ENCODE data around the gene STYX.

STYX gene

GRCh38 chr14:52729925-52730708 lies at the start of gene STYX:
Gene STYX (plus strand): TSS chr14:52730166. CDS start chr14:52730475, 309 bp downstream.
- no peaks in the 10 kb centered on the region for H3K9me3 ChIP-seq (ENCODE audit: insufficient read depth, low read length)
- no peaks in the 10 kb centered on the region for H3K27me3 ChIP-seq (ENCODE audit: insufficient read depth, insufficient read length)
- peak; percentile 97 for DNase-seq (ENCODE audit: low read depth, low spot score)
- H3K4me3 ChIP-seq (ENCODE audit: insufficient read length, low read depth), result peak within 1 kb of the TSS; percentile 92
- TF ChIP-seq SUZ12 (IDR thresholded peaks at IDR 0.05; ENCODE audit: extremely low read depth, insufficient read depth, insufficient read length) (no peak), YY1 (IDR thresholded peaks at IDR 0.05; ENCODE audit: insufficient read depth, insufficient read length) (no peak), ZNF274 (IDR thresholded peaks at IDR 0.05; ENCODE audit: low read depth, low read length) (no peak)
- H3K4me1 ChIP-seq (ENCODE audit: insufficient read depth, insufficient read length), result no peaks in the 10 kb centered on the region
- peak within 1 kb of the TSS; percentile 96 for H3K9ac ChIP-seq (ENCODE audit: insufficient read length, low read depth)
- H3K36me3 ChIP-seq (ENCODE audit: insufficient read depth, insufficient read length, low read length), result peaks cover 43% of the 10 kb centered on the region

GRCh38 chr14:52683985-52684520 lies 45.9 kb upstream of the STYX start:
- Histone ChIP-seq H3K4me3 (ENCODE audit: insufficient read length, low read depth) (no peak overlapping the region), H3K27me3 (ENCODE audit: insufficient read depth, insufficient read length) (no peaks in the 10 kb centered on the region), H3K4me1 (ENCODE audit: insufficient read depth, insufficient read length) (no peaks in the 10 kb centered on the region), H3K36me3 (ENCODE audit: insufficient read depth, insufficient read length, low read length) (no peaks in the 10 kb centered on the region), H3K9ac (ENCODE audit: insufficient read length, low read depth) (no peak overlapping the region), H3K9me3 (ENCODE audit: insufficient read depth, low read length) (no peaks in the 10 kb centered on the region)
- TF ChIP-seq ZNF274 (IDR thresholded peaks at IDR 0.05; ENCODE audit: low read depth, low read length) (no peak), YY1 (IDR thresholded peaks at IDR 0.05; ENCODE audit: insufficient read depth, insufficient read length) (no peak), SUZ12 (IDR thresholded peaks at IDR 0.05; ENCODE audit: extremely low read depth, insufficient read depth, insufficient read length) (no peak)
- DNase-seq (ENCODE audit: low read depth, low spot score), result no peak

GRCh38 chr14:52686176-52686575 lies 43.8 kb upstream of the STYX start:
- Histone ChIP-seq H3K9ac (ENCODE audit: insufficient read length, low read depth) (no peak overlapping the region), H3K36me3 (ENCODE audit: insufficient read depth, insufficient read length, low read length) (no peaks in the 10 kb centered on the region), H3K27me3 (ENCODE audit: insufficient read depth, insufficient read length) (no peaks in the 10 kb centered on the region), H3K4me1 (ENCODE audit: insufficient read depth, insufficient read length) (no peaks in the 10 kb centered on the region), H3K9me3 (ENCODE audit: insufficient read depth, low read length) (no peaks in the 10 kb centered on the region), H3K4me3 (ENCODE audit: insufficient read length, low read depth) (no peak overlapping the region)
- no peak for DNase-seq (ENCODE audit: low read depth, low spot score)
- TF ChIP-seq ZNF274 (IDR thresholded peaks at IDR 0.05; ENCODE audit: low read depth, low read length), result no peak
- TF ChIP-seq SUZ12 (IDR thresholded peaks at IDR 0.05; ENCODE audit: extremely low read depth, insufficient read depth, insufficient read length), result no peak
- TF ChIP-seq YY1 (IDR thresholded peaks at IDR 0.05; ENCODE audit: insufficient read depth, insufficient read length), result no peak

- Histone ChIP-seq H3K36me3 (ENCODE audit: insufficient read depth, insufficient read length, low read length) (no peaks in the 10 kb centered on the region), H3K4me1 (ENCODE audit: insufficient read depth, insufficient read length) (no peaks in the 10 kb centered on the region), H3K27me3 (ENCODE audit: insufficient read depth, insufficient read length) (no peaks in the 10 kb centered on the region), H3K4me3 (ENCODE audit: insufficient read length, low read depth) (no peak overlapping the region), H3K9me3 (ENCODE audit: insufficient read depth, low read length) (no peaks in the 10 kb centered on the region), H3K9ac (ENCODE audit: insufficient read length, low read depth) (no peak overlapping the region)
- DNase-seq (ENCODE audit: low read depth, low spot score), result no peak
- no peak for TF ChIP-seq ZNF274 (IDR thresholded peaks at IDR 0.05; ENCODE audit: low read depth, low read length)
- TF ChIP-seq SUZ12 (IDR thresholded peaks at IDR 0.05; ENCODE audit: extremely low read depth, insufficient read depth, insufficient read length), result no peak
- no peak for TF ChIP-seq YY1 (IDR thresholded peaks at IDR 0.05; ENCODE audit: insufficient read depth, insufficient read length)
Observed at GRCh38 chr14:52690983-52691760, 38.8 kb upstream of the STYX start.

DNA sequence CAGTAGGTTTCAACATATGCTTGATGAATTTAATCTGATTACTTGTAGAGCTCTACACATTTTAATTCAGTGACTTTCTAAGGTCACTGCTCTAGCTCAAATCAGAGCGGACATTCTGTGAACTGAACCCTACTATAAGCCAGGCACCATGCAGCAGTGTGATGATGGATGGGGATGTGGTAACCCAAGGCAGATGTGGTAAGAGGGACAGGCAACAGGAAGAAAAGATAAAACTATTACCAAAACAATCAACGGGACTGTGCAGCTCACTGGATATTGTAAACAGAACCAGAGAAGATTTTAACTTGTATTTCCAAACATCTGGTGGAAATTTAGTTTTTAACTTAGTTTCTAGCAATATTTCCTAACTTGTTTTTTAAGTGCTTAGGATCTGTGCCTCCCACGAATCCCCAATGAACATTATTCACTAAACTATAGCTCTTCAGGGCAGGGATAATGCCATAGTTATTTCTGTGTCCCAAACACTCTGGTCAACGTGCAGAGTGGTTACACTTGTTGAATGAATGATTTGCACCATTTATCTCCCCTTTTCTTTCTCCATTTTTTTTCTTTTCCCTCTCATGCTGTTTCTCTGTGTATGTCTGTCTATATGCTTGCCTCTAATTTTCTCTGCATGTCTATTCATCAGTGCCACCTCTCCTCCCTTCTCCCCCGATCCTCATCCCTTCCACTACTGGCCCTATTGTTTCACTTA lies 37.6 kb upstream of the STYX start:
- Histone ChIP-seq H3K9ac (ENCODE audit: insufficient read length, low read depth) (no peak overlapping the region), H3K4me3 (ENCODE audit: insufficient read length, low read depth) (no peak overlapping the region), H3K4me1 (ENCODE audit: insufficient read depth, insufficient read length) (no peaks in the 10 kb centered on the region), H3K36me3 (ENCODE audit: insufficient read depth, insufficient read length, low read length) (no peaks in the 10 kb centered on the region), H3K9me3 (ENCODE audit: insufficient read depth, low read length) (no peaks in the 10 kb centered on the region), H3K27me3 (ENCODE audit: insufficient read depth, insufficient read length) (no peaks in the 10 kb centered on the region)
- TF ChIP-seq ZNF274 (IDR thresholded peaks at IDR 0.05; ENCODE audit: low read depth, low read length), result no peak
- TF ChIP-seq YY1 (IDR thresholded peaks at IDR 0.05; ENCODE audit: insufficient read depth, insufficient read length), result no peak
- TF ChIP-seq SUZ12 (IDR thresholded peaks at IDR 0.05; ENCODE audit: extremely low read depth, insufficient read depth, insufficient read length), result no peak
- DNase-seq (ENCODE audit: low read depth, low spot score), result no peak

DNA sequence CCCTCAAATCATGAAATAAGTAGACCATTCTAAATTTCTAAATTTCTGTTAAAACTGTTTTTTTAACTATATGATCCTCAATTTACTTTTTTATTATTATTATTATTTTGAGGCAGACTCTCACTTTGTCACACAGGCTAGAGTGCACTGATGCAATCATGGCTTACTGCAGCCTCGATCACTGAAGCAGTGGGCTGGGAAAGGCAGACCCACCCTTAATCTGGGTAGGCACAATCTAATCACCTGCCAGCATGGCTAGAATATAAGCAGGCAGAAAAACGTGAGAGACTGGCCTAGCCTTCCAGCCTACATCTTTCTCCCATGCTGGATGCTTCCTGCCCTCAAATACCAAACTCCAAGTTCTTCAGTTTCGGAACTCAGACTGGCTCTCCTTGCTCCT lies 36.9 kb upstream of the STYX start:
- H3K4me3 ChIP-seq (ENCODE audit: insufficient read length, low read depth), result no peak overlapping the region
- no peaks in the 10 kb centered on the region for H3K36me3 ChIP-seq (ENCODE audit: insufficient read depth, insufficient read length, low read length)
- H3K27me3 ChIP-seq (ENCODE audit: insufficient read depth, insufficient read length), result no peaks in the 10 kb centered on the region
- no peaks in the 10 kb centered on the region for H3K9me3 ChIP-seq (ENCODE audit: insufficient read depth, low read length)
- no peak for TF ChIP-seq YY1 (IDR thresholded peaks at IDR 0.05; ENCODE audit: insufficient read depth, insufficient read length)
- no peak for TF ChIP-seq SUZ12 (IDR thresholded peaks at IDR 0.05; ENCODE audit: extremely low read depth, insufficient read depth, insufficient read length)
- no peak for TF ChIP-seq ZNF274 (IDR thresholded peaks at IDR 0.05; ENCODE audit: low read depth, low read length)
- DNase-seq (ENCODE audit: low read depth, low spot score), result no peak
- H3K9ac ChIP-seq (ENCODE audit: insufficient read length, low read depth), result no peak overlapping the region
- H3K4me1 ChIP-seq (ENCODE audit: insufficient read depth, insufficient read length), result no peaks in the 10 kb centered on the region

Measured in NT2/D1 (cell line).